RPMI8226 (cell line): ENCODE measurements around the gene ITGA5.

Source experiments
- DNase-seq: peaks from one replicate; pipeline ENCODE4 v3.0.0-alpha.2; 2015

The ITGA5 gene

DNA sequence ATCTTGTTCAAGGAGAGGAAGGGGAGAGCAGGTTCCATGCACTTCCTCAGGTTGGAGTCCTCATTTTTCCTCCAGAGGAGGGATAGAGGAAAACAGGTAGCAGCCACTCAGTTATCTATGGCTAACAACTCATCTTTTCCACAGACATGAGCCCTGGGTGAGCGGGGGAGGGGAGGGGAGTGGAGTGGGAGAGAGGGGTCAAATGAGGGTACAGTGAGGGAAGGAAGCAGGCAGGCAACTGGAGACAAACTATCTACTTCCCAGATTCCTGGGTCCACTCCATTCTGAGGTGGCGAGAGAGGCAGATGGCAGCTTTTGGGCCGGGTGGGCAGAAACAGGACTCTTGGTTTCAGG is 32.0 kb downstream of the ITGA5 start:
- no peak for DNase-seq

DNA sequence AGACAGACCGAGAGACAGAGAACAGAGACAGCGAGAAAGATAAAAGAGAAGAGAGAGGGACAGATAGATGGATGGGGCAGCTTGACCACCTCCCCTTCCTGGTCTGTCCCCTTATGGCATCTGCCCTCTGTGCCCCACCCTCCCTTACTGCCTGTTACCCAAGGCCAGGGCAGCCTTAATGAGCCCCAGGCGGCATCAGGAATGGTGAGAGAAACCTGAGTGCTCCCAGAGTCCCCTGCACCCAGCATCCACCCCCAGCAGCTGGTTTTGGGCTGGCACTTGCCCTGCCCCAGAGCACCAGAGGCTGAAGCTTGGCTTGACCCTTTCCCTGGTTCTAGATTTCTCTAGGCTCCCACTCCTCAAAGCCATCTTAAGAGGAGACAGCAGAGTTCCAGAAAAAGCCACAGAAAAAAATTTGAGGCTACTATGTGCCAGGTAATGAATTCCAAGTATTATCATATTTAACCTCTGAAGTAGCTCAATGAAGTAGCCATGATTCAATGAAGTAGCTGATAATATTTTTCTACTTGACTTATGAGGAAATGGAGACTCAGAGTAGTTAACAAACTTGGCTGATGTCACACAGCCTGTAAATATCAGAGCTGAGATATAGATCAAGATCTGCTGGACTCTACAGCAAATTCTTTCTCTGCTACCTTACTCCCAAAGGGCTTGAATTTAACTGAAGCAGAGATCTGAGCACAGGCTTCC is 32.5 kb downstream of the ITGA5 start:
- no peak for DNase-seq

DNA sequence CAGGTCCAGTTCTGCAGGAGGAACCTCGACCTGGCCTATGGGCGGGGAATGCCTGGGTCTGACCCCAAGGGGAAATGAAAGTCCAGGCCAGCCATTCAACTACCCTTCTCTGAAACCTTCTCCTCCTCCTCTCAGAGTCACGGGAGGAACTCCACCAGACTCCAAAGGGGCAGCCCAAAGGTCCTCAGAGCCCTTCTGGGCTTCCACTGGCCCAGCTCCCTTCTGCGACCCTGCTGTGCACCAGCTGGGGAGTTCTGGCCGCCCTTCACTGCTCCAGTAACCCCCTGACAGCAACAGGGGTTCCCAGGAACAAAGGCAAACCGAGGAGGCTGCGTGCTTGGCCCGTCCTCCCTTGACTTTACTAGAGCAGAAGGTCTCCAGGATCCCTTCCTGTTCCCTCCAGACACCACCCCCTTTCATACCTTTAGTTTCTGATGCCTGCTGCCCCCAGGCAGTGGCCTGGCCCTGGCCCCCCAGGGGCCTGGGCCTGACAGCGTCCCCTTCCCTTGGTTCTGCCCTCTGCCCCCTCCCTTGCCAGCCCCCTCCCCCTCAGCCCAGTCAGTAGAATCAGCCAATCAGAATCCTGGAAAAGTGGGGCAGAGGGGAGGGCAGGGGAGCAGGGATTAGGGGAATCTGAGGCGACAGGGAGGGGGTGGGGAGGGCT is 33.7 kb downstream of the ITGA5 start:
- peak; percentile 43 for DNase-seq

DNA sequence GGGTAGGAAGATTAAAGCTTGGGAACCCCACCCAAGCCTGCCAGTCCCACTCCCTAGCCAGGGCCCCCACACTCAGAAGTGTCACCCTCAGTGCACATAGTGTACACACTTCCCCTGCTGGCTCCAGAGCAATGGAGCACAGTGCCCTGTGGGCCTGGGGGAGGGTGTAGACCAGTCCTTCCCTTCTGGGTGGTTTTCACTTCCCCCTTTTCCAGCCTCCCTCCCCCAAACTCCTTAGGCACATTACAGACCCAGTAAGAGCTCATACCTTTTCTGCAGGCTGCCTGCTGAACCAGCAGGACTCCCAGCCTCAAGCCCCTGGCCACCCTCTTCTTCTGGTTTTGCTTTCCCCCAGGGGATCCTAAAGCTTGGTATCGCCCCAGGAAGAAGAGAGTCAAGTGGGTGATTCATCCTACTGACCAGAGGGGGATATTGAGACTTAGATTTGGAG is 34.5 kb downstream of the ITGA5 start, which contains the start of gene ZNF385A:
ZNF385A (minus strand) TSS at position 143 of the 451 bp plus-strand sequence. CDS start 219 bp downstream, outside the sequence.
- DNase-seq: peak; percentile 92

DNA sequence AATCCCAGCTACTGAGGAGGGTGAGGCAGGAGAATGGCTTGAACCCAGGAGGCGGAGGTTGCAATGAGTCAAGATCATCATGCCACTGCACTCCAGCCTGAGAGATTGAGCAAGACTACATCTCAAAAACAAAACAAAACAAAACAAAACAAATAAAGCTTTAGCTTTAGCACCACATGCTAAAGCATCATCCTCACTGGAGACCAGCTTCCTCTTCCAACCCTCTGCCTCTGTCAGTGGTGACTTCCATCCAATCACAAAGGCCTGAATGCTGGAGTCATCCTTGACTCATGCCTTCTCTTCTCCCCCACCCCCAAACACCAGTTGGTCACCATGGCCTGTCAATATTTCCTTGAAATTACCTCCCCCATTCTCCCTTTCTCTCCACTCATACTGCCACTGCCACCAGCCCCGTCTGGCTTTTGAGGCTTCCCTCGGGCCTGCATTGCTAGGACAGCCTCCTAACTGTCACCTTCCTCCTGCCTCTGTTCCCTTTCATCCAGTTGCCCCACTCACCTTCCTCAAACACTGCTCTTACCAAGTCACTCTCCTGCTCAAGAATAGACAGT is 35.9 kb downstream of the ITGA5 start:
- DNase-seq: no peak

DNA sequence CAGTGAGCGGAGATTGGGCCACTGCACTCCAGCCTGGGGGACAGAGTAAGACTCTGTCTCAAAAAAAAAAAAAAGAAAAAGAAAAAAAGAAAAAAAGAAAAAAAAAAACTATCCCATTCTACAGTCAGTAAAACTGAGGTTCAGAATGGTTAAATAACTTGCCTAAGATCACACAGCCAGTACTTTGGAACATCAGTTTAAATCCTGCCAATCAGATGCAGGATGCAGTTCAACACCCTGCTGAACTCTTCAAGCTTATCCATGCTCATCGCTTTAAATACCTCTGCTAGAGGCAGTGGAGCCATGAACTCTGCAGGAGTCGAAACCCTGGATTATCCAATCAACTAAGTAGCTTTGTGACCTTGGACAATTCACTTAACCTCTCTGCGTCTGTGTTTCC is 37.9 kb downstream of the ITGA5 start:
- DNase-seq: no peak

DNA sequence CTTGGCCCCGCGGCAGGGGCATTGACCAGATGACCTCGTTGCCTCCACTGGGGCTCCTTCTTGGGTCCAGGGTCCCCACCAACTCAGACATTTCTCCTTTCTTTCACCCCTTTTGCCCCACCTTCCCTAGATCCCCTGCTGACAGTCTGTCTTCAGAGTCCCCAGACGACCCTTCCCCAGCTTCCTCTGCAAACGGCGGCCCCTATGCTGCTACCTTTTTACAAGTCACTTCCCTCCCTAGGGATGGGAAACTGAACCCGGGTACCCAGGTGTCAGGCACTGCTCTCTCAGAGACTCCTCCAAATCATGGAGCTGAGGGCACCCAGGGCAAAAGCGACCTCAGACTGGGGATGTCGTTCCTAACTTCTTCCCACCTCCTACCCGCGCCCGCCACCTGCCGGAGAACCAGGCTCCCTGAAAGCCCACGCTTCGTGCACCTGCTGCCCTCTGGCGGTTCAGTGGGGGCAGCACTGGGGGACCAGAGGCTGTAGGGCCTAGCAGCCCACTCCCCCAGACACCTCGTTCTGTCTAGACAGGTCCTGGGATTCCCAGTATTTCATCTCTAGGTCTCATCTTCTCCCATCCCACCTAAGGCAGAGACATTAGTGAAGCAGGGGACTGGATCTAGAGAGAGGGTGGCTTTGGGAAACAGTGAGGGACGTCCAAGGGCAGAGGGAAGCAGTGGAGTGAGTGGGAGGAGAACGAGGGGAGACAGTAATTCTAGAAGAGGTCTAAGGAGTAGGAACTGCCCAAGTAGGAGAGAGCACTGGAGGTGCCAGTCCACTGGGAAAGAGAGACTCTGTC is 39.5 kb downstream of the ITGA5 start:
- DNase-seq: peak; percentile 94

DNA sequence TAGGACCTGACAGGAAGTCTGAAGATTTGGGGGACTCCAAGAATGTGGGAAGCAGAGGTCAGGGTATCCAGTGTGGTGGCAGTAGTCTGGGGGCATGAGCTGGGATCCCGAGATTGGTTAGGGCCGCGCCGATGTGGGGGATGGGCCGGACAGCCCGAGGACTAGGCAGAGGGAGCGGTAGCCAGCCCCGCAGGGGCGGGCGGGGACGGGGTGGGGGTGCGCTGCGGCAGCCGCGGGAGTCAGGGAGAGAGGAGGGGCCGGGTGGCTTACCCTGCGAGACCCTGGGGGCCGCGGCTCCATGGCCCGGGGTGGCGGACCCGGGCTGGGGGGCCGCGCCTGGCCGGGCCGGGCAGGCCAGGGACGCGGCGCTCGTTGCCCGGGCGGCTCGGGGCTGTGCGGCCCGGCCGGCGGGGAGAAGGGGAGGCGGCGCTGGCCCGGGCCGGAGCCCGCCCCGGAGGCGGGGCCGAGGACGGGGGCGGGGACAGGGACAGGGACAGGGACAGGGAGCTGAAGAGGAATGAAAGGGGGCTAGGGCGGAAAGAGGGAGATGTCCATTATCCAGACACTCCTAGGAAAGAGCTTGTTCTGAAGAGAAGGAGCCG is 40.2 kb downstream of the ITGA5 start:
- DNase-seq: peak; percentile 74

DNA sequence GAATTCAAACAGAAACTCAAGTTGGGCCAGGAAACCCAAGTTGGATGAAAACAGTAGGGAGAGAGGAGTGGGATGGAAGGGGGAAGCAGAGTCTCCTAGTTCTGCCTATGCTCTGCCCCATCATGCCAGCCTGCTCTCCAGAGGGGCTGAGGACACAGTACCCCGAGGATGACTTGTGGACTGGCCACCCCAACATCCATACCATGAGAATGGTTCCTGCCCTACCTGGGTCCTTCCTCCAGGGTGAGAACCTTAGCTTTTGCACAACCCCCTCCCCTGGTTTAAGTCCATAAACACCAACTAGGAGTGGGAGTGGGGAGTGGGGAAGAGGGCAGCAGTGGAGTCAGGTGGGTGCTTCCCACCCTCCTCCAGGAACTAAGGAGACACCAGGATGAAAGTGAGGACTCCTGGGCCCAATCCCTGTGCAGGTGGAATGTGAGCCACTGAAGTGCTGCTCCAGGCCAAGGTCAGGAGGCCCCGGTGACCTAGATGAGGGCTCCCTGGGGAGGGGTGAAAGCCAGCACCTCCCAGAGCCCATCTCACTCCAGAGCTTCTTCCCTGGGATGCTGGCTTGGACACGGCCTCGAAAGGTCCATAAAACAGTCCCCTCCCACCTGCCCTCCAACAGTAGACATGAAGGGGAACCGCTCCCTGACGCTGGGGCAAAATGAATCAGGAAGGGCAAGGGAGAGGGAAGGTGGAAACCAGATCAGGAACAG is 41.1 kb downstream of the ITGA5 start:
- no peak for DNase-seq

DNA sequence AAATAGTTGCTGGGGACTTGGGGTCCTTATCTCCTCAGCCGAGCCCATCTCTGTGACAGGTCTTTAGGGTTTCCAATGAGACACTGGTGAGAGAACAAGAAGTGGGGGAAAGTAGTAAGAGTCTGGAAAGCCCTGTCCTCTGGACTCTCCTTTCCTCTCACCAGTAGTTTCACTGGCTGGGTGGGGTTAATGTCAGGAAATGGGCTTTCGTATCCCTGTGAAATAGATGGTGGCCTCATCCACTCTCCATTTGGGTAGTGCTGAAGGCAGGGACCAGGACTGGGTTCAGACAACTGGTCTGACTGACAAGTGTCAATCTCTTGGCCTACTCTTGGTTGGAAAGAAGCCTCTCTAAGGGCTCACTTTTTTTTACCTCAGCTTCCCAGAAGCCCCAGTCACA is 42.1 kb downstream of the ITGA5 start:
- no peak for DNase-seq

DNA sequence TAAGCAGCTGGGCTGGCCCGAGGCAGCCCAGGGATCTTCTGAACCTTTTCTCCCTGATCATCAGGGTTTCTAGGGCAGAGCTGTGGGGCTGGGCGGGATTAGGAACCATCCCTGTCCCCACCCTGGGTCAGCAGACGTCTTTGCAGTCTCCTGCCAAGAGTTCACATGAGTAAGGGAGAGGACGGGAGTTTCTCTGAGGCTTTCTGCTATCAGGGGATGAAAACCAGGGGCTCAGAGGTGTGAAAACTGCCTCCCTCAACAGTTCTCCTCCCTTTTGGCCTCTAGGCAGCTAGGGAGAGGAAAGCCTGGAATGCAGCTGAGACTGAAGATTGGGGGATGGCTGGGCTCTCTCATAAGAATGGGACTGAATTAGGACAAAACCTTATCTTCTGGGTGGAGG is 42.5 kb downstream of the ITGA5 start:
- DNase-seq: no peak

DNA sequence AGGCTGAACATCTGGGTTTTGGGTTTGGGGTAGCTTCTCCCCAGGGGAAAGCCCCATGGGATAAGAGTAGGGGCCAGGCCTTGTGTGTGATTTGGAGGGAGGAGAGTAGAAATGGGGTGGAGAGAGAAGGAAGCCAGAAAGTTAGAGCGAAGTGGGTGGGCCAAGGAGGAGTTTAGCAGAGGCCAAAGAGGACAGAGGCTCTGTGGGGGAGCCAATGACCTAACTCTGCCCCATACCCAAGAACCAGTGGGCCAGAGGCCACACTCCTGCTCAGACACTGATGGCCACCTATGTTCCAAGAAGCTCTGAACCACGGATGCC is 43.8 kb downstream of the ITGA5 start:
- no peak for DNase-seq

DNA sequence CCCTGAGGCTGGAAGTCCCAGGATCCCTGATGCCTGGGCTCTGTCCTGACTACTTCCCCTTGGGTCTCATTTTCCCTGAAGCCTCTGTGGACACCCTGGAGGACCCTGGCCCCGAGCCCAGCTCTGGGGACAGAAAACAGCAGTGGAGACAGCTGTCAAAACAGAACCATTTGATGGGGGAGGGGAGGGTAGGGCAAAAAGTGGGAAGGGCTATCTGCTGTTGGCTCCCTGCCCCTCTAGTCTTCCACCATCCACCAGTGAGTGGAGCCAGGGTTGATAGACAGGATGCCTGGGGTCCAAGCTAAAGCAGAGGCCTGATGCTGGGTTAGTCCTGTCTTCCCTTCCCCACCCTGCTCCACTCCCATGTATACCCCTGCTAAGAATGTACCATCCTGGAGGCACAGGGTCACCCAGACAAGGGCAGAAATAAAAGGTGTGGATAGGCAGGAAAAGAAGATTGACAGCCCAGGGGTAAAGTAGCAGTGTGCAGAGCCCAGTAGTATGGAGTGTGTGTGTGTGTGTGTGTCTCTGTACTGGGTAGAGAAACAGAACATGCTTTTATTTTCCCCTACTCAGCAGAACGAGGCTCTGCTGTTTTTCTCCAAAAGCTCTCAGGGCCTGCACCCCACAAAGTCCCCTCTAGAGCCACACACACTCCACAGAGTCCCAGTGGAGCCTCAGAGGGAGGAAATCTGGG is 44.4 kb downstream of the ITGA5 start:
- DNase-seq: peak; percentile 66

DNA sequence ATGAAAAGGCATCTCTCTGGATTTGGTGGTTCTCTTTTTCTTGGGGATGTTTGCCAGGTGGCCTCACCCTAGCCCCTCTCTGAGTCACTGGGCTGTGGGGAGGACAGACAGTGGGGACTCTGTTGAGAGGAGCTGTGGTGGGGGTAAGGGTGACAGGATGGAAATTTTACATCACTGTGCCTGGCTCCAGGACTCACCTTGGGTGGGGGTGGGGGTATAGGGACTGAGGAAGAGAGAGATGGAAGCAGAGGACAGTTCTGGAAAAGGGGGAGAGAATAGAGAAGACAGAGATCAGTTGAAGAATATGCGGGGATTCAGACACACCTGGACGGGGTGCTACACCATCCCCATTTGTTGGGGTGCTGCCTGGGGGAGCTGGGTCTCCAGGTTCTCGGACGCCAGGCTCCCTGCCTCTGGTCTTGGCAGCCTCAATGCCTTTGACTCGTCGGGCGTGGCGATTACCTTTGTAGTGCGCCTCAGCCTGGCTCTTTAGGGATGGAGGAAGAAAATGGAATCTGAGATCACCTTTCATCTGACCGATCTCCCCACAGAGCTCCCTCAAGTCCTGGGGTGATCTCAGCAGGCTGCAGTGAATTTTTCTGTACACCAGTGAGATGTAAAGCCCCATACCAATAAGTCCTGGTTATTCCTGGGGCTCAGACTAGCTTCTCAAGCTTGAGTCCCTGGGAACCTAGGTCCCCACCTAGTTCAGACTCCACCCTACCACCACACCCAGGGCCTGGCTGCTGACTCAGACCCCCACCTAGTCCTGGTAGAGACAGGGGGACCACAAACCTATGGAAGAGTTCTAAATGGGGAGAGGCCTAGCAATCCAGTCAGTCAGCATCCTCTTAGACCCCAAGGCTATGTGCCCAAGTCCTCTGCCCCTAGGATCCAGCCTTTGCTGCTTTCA is 45.2 kb downstream of the ITGA5 start:
- no peak for DNase-seq

DNA sequence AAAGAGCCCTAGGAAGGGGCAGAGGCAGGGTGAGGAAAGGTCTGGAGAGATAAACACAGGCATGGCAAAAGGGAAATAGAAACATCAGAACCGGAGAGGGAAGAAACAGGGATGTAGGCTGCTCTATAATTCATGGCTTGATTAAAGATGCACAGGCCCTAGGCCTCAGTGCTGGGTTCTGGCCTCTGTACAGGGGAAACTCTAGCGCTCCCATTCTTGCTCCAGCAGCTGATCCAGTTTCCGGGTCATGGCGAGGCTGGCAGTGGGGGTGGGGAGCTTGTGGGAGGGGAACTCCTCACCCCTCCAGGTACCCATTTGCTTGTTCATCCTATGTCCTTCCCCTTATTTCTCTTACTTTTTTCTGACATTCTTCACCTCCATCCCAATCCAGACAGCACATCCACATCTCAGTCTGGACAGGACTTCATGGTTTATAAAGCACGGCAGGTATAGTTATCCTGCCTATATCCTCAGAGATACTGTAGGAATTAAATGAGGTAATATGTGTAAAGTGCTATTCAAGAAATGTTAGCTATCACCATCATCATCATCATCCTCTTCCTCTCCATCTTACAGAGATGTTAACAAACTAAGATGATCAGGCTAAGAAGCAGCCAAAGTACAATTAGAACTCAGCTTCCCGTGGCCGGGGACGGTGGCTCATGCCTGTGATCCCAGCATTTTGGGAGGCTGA is 46.8 kb downstream of the ITGA5 start:
- DNase-seq: no peak

DNA sequence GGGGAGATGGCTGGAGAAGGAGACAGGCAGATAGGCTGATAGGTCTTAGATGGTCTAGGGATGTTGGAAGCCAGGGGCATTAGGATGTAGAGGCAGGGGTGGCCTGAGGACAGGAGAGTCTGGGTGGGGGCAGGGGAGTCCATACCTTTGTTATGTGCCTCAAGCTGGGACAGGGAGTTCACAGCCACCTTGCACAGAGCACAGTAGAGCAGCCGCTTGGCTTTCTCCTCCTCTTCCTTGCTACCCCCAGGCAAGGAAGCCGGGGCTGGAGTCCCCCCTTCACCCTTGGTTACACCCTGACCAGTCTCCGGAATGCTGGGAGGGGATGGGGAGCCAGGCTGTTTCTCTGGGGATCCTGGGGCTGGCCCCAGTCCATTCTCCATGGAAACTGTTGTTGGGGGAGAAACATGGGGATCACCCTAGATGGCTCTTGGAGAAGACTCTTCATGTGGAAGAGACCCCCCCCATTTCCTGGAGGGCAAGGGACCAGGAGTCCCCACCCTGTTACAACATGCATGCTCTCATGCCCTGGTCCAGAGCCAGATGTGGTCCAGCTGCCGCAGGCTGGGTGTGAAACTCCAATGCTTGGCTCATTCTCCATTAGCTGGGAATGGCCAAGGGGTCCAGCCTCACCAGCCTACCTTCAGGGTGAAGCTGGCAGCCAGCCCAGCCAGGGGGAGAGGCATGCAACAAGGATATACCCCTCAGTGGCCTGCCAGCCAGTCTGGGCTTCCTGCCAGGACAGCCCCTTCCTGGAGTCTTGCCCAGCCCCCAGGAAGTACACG is 47.5 kb downstream of the ITGA5 start:
- DNase-seq: peak; percentile 53

DNA sequence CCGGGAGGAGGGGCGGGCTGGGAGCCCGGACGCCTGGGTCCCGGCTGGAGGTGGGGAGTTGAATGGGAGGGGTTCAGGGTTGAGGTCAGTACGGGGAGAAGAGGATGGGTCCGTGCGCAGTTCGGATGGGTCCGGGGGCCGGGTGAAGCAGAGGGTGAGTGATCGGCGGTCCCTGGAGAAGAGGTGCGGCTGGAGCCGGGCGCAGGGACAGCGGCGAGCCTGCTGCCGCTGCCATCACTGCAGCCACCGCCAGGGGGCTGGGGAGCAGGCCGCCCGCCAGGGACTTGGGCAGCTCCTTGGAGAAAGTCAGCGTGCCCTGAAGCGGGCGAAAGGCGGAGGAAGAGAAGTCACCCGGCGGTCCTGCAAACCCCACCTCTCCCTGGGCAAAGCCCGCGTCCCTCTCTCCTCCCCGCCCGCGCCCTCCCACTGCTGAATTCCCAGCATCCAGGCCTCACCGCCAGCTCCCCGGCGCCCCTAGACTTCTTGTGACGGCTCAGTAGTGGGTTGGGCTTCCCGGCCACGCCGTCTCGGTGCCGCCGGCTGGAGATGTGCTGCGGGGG is 48.8 kb downstream of the ITGA5 start:
- DNase-seq: peak; percentile 58

DNA sequence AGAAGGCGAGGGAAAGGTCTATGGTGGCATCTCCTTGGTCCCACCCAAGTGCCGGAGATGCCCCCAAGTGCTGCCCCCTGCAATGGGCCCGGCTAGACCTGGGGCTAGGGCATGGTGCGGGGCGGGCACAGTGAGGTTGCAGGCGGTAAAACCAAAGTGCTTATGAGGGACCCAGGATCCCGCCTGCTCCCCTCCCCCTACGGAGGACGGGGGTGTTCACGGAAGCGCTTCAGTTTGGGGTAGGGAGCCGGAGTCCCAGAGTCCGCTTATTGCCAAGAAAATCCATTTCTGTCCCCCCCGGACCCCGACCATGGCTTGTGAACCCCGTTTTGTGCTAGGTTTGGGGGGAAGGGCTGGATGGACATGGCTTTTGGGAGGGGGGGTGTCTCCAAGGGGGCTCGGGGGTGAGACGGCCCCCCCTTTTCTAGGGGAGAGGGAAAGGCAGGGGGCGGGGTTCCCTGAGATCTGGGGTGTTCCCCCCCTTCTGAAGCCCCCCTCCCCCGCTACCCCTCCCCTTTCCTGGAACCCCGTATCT is 49.4 kb downstream of the ITGA5 start:
- no peak for DNase-seq
